ENCODE data around the gene PRDM5. TPM values are rescaled to one million over a fixed set of nuclear protein-coding genes. Genes with fewer than 3 reads are reported as not detected.

PRDM5 gene
- total and polyA plus RNA-seq, 2 of the 13 experiments (the other 11 are each of a cell fraction or from before 2014, with no cell fraction given): not detected

DNA sequence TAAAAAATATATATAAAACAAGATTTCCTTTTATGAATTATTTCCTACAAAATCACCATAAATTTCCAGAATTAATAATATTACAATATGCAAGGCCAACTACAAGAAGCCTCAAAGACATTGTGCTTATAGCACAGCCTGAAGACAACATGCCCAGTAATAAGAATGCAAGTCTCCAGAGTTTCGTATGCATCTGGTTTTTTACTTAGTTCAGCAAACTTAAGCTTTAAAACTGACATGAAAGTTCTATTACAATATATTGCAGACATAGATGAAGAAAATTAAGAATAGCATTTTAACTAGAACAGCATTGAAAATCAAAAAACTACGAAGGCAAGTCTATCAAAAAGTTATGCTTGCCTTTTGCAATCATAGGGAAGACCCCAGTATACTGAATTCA, 107.6 kb downstream of the PRDM5 start (continued):
- TF ChIP-seq PRDM10 (CRISPR knock-in tag; IDR thresholded peaks at IDR 0.05; ENCODE audit: low read depth) (no peak), YY1 (IDR thresholded peaks at IDR 0.05; ENCODE audit: insufficient read depth, insufficient replicate concordance, low read depth, low read length) (no peak), ZBTB26 (CRISPR knock-in tag; IDR thresholded peaks at IDR 0.05; ENCODE audit: borderline replicate concordance) (no peak)

DNA sequence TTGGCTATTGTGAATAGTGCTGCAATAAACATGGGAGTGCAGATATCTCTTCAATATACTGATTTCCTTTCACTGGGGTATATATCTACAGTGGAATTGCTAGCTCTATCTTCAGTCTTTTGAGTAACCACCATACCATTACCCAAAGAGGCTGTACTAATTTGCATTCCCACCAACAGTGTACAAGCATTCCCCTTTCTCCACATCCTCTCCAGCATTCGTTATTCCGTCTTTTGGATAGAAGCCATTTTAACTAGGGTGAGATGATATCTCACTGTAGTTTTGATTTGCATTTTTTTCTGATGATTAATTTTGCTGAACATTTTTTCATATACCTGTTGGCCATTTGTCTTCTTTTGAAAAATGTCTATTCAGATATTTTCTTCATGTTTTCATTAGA, 110.3 kb downstream of the PRDM5 start:
- no peak overlapping the region for H3K9ac ChIP-seq (ENCODE audit: insufficient read depth, low read depth, low read length)
- no peak for FAIRE-seq
- H3K4me2 ChIP-seq (ENCODE audit: low read depth, low read length): no peak overlapping the region
- in situ Hi-C loops (cut with HindIII; ENCODE audit: extremely low pct_ligation_motif_present, low pct_unique_long_range_greater_than_20kb): no loop called here
- POLR2A ChIA-PET: no interaction called here
- no peak for ATAC-seq
- 2% methylated on average over 2 of the region's 2 CpGs for WGBS (ENCODE audit: low lambda C conversion rate)
- DNase-seq (ENCODE audit: low spot score): no peak
- CTCF ChIA-PET (ENCODE audit: low intra/inter-chr PET ratio, low total read pairs): no interaction called here
- intact Hi-C loops (cut with micrococcal nuclease; ENCODE audit: unreplicated experiment): no loop called here
- H3K27me3 ChIP-seq (ENCODE audit: control insufficient read depth in 1 of 2, insufficient read depth in 2 of 2, low read length in 2 of 2): no peaks in the 10 kb centered on the region
- H3K4me1 ChIP-seq (ENCODE audit: insufficient read depth, low read length): no peaks in the 10 kb centered on the region
- H3K4me3 ChIP-seq (replicated peaks in 1 of 3; ENCODE audit: insufficient read depth in 1 of 3, low read depth in 2 of 3, low read length in 3 of 3): no peak overlapping the region
- H4K20me1 ChIP-seq (ENCODE audit: insufficient read depth, low read length): no peaks in the 10 kb centered on the region
- H3K36me3 ChIP-seq (replicated peaks in 1 of 2; ENCODE audit: control insufficient read depth in 1 of 2, insufficient read depth in 2 of 2, low read length in 2 of 2): no peaks in the 10 kb centered on the region
- no peaks in the 10 kb centered on the region for H3K79me2 ChIP-seq (ENCODE audit: insufficient read depth, low read length)
- H2AFZ ChIP-seq (ENCODE audit: low read length): no peak overlapping the region
- peaks cover 9% of the 10 kb centered on the region; the same call in 1 of the 2 replicates for H3K9me3 ChIP-seq (ENCODE audit: low read length)
- no peak overlapping the region for H3K27ac ChIP-seq (ENCODE audit: extremely low read length, insufficient read depth, low read length)
- no TSS peak for BruUV-seq (replicated peaks)
- TF ChIP-seq ZNF382 (CRISPR knock-in tag; IDR thresholded peaks at IDR 0.05; ENCODE audit: borderline replicate concordance) (no peak), EED (CRISPR knock-in tag; IDR thresholded peaks at IDR 0.05) (no peak), ZNF234 (CRISPR knock-in tag; conservative IDR thresholded peaks at IDR 0.05) (no peak), ZNF776 (CRISPR knock-in tag; IDR thresholded peaks at IDR 0.05) (no peak), ZBTB39 (CRISPR knock-in tag; IDR thresholded peaks at IDR 0.05) (no peak), ZNF292 (CRISPR knock-in tag; IDR thresholded peaks at IDR 0.05; ENCODE audit: borderline replicate concordance, low read depth) (no peak), KDM1A (CRISPR knock-in tag; IDR thresholded peaks at IDR 0.05) (no peak), JUN (CRISPR knock-in tag; IDR thresholded peaks at IDR 0.05) (no peak)
- TF ChIP-seq, protein P1, sequence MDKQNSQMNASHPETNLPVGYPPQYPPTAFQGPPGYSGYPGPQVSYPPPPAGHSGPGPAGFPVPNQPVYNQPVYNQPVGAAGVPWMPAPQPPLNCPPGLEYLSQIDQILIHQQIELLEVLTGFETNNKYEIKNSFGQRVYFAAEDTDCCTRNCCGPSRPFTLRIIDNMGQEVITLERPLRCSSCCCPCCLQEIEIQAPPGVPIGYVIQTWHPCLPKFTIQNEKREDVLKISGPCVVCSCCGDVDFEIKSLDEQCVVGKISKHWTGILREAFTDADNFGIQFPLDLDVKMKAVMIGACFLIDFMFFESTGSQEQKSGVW (CRISPR knock-in tag; IDR thresholded peaks at IDR 0.05; ENCODE audit: borderline replicate concordance): no peak
